ENCODE results near the gene RCAN1.

The RCAN1 gene

DNA sequence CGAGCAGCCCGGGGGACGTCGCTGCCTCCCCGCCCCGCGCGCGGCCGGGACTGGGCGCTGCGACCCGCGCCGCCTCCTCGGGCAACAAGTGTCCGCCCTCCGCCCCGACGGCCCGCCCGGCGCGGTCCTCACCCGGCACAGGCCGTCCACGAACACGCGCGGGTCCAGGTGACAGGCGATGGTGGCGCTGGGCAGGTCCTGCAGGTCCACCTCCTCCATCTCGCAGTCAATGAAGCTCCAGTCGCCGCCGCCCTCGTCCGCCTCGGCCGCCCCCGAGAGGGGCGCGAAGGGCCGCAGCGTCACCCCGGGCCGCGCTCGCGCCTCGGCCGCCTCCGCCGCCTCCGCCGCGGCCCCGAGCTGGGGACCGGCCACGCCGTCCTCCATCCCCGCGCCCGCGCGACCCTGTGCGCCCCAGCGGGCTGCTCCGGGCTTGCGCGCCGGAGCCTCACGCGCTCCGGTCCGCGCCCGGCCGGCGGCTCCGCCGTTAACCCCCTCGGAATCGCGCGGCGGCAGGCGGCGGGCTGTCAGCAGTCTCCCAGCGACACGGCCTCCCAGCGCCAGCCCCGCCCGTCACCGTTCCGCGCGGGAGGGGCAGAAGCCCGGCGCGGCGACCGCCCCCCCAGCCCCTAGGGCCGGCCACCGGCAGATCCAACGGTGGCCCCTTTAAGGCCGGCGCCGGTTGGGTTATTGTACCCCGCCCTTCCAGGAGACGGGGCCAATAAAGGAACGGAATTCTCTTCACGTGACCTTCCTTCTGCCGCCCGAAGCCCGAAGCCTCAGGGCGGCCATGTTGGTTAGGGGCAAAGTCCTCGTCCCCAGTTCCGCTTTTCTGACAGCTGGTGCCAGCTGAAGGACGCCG lies at the start of gene RCAN1:
Gene RCAN1 (minus strand): TSS at position 486 of the 859 bp plus-strand sequence. CDS start 102 bp downstream, at position 384.
- peak; percentile 94 for DNase-seq

DNA sequence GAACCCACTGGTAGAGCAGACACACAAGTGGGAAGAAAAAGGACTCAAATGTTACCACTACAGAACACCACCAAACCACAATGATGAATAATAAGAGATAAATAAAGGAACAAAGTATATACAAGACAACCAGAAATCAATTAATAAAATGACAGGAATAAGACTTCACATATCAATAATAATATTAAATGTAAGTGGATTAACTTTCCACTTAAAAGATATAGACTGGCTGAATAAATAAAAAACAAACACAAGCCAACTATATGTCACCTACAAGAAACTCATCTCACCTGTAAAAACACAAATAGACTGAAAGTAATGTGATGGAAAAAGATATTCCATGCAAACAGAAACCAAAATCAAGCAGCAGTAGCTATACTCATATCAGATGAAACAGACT lies 46.9 kb upstream of the RCAN1 start:
- no peak for DNase-seq

DNA sequence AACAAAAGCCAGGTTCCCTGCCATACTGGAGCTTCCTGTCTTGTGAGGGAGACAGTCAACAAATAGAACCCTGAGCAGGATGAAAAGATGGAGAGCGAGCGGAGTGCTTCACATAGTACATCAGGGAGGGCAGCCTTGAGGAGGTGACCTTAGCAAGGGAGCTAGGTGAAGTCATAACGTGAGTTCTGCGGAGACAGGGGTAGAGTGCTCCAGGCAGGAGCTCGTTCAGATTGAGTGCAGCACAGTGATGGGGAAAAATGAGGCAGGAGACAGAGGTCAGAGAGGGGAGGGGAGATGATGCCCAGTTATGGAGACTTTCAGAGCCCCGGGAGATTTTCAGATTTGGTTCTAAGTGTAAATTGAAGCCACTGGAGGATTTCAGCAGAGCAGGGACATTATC lies 38.6 kb upstream of the RCAN1 start:
- no peak for DNase-seq

DNA sequence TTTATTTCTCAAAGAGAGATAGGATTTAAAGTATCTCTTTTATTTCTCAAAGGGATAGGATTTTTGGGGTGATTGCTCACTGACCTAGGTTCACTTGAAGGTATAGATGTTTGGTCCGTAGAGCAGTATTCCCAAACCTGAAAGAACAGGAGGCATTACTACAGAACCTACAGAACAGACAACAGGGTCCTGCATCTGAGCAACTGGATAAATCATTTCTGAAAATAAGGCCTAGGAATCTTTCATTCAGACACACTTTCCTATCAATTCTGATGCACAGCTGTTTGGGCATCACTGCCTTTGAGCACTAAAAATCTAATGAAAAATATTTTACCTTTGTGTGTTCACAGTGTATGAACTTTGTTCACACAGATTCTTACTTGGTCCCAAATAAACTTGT lies 36.7 kb upstream of the RCAN1 start:
- no peak for DNase-seq

DNA sequence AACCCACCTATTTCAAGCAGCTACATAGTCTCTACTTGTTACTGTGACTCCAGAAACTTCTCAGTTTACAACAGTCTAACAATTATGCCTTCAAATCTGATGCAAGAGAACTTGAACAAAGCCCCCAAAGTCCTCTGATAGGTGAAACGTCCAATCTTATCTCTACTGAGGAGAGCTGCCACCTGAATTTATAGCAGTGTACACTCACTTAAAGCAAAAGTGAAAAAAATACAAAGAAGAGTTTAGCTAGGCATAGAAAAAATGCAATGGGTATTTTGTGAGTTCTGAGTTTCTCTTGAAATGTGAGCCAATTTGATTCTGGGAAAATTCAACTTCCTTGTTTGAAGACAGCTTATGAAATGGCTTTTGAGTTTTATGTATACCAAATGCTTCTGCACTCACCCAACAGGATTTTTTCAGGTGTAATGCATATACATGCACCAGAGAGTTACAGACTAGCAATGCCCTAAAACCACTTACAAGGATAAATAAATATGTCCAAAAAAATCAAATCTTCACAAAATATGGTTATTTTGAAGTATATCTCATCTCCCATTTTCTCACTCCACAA lies 36.0 kb upstream of the RCAN1 start:
- no peak for DNase-seq

DNA sequence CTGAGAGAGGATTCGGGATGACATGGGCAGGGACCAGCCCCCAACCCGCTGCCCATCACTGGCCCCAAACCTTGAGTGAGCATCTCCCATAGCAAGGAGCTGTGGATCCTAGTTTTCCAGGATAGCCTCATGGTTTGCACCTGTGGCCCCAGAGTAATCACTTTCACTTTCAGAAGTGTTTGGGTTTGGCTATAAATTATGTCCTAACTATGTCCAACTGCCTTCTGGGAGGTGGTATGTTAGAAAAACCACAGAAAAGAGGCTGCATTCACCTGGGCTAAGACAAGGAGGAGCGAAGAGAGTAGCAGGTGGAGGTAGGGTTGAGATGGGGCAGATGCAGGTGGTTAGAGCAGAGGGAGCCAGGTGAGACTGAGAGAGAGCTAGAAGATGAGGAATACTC lies 34.5 kb upstream of the RCAN1 start:
- peak; percentile 52 for DNase-seq

DNA sequence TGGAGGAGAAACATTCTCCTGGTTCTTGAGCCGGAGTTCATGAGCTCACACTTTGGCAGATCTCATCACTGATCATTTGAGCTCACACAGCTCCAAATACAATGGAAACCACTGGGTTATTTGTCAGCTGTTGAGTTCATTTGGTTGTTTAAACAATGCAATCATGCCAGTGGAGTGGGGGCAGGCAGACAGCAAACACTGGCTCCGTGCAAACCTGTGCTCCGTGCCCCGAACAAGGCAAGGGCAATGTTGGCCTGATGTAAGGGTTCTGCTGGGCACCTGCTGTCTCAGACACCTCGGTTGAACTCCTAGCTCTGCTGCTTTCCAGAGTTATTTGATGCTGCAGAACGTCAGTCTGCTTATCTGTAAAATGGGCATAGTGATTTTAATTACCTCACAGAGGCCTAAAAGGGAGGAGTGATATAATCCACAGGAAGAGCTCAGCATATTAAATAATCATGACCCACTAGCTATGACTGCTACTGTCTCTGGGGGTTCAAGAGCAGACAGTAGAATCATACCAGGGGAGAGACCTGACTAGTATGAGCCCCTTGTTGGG lies 33.9 kb upstream of the RCAN1 start:
- DNase-seq = peak; percentile 58

DNA sequence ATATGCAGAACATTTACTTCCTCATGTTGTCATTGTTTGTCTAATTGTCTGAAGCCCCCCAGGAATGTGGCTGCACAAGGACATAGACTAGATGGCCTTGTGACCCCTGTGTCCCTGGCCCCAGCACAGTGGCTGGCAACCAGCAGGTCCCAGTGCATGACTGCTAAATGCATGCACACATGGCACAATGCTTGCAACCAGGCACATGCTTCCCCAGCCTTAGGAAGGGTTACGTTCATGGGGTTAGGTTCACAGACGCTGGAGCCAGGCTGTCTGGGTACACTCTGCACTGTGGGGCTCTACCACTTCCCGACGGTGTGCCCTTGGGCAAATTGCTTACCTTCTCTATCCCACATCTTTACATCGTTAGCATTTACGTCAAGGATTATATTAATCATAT lies 32.6 kb upstream of the RCAN1 start:
- no peak for DNase-seq

DNA sequence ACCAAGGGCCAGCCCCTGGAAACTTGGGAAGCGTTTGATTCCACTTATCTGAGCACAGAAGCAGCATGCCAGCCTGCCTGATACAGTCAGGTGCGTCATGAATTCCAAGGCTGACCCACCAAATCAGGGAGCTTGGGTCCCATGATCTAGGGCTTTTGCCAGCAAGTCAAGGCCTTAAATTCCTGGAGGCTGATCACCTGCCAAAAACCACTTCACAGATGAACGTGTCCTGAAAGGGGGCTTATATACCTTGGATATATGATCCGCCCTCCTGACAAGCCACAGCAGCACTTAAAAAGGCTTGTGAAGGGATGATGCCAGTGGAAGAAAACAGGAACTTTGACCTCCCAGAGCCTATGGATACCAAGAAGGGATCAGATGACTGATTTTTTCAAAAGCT lies 29.9 kb upstream of the RCAN1 start:
- DNase-seq = no peak

DNA sequence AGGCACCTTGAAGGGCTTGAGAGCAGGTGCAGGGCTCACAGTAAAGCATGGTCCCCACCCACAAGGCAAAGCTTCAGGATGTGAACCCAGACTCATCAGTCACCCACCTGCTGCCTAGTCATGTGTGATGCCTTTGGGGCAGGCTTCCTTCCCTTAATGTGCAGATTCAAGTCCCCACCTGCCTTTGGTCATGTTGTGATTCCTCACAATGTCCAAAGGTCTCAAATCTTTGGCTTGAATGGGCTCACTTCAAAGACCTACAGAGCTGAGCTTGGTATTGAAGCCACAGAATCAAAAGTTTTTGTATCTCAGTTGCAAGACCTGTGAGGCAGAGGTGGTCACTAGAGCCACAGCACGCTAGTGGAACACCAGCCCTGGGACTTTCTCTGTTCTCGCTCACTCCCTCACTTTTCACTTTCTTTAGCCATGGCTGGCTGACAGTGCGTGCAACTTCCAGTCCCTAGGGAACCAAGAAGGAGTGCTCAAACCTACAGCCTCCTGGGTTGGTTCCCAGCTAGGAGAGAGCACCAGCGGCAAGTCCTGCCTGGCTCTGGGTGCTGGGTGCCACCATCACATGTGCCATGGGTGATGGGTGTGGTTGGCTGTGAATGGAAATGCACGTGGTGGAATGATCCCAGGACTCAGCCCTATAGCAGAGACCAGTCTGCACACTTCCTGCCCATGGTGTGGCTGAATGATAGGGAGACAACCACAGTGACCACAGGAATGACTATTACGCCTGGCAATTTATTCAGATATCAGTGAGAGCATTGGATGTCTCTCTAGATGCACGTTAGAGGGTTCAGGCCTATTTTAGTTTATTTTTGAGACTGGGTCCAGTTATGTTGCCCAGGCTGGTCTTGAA lies 27.5 kb upstream of the RCAN1 start:
- no peak for DNase-seq

DNA sequence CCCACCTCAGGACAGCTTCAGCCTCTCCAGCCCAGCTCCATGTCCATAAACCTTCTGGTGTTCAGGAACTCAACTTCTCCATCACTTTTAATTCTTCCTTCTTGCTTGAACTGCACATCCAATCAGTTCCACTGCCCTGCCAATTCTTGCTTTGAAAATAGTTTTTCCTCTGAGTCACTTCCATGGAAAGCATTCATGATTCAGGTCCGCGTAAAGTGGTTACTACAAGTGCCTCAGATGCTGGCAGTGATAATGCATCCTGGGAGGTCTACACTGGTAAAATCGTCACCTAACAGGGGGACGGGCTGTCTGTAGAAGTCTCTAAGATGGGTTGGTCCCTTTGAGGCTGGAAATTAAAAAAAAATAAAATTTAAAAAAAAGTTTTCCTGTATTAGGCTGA lies 25.9 kb upstream of the RCAN1 start:
- DNase-seq = no peak

DNA sequence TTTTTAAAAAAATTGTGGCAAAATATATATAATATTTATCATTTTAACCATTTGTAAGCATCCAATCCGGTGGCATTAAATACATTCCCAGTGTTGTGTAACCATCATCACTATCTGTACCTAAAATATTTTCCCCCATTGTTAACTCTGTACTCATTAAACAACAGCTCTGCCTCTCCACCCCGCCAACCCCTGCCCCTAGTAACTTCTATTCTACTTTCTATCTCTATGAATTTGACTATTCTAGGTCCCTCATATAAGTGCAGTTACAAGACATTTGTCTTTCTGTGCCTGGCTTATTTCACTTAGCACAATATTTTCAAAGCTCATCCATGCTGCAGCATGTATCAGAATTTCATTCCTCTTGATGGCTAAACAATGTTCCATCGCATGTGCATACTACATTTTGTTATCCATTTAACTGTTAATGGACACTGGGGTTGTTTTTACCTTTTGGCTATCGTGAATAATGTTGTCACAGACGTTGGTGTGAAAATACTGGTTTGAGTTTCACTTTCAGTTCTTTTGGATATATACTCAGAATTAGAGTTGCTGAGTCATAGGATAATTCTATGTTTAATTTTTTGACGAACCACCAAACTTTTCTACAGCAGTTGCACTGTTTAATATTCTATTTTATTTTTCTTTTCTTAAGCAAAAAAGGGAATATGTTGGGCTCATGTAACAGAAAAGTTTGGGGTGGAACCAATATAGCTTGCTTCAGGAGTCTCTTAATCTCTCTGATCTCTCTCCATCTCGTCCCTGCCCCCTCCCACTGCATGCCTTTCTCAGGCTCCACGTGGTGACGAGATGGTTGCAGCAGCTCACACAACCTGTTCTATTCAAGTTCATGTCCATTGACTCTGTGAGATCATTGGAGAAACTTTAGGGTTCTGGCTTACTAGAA lies 25.2 kb upstream of the RCAN1 start:
- DNase-seq = no peak

DNA sequence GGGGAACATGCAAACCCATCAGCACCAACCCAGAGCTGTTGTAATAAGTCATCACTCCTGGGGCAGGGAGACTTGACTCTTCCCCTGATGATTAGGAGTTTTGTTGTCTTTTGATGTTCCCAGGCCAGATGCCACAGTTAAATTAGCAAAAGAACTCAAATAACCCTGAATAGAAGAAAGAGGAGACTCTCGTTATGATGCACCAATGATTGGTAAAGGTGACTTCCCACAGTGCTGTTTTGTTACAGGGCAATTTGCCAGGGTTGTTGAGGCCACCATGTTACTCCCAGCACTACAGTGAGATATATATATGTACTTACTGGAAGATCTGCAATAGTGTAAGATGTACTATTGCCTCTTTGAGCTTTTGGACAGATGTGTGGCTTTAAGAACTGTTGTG lies 24.3 kb upstream of the RCAN1 start:
- DNase-seq = no peak

DNA sequence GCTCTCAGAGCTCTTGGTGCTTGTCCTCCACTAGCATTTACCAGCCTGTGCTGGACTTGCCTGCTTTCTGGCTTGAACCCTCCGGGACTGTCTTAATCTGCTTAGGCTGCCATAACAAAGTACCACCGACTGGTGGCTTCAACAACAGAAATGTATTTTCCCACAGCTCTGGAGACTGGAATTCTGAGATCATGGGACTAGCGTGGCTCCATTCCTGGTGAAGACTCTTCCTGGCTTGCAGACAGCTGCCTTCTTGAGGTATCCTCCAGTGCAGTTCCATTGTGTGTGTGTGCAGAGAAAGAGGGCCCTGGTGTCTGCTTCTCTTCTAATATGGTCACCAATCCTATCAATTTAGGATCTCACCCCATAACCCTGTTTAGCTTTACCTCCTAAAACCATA lies 22.0 kb upstream of the RCAN1 start:
- no peak for DNase-seq

DNA sequence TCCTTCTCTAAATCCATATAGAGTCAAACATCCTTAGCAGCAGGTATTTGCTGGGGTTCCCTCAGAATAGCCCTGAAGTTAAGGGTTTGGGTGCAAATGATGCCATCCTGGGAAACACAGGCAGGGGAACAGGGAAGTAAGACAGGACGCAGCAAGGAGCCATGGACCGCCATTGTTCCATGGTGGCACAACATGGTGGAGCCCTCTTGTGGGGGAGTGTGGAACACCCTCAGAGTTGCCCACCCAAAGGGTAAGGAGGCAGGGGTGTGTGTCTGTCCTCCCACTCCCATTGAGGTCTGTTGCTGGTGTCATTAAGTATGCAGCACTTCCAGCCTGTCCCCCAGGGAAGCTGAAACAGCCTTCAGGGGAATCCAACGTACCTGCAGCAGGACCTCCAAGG lies 20.4 kb upstream of the RCAN1 start:
- DNase-seq = no peak

DNA sequence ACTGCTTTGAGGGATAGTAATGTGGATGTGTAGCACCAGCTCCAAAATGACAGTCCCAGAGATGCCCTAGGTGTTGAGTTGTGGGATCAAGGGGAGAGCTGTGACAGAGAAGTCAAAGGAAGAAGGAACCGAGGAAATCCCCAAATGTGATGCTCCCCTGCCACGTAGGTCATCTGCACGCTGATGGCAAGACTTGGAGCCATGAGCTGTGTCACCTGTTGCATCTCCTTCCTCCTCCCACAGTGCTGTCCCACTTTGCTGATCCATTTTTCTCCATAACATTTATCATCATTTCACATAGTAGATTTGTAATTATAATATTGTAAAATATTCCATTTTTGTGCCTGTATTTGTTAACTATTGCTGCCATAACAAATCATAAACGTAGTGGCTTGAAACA lies 17.6 kb upstream of the RCAN1 start:
- no peak for DNase-seq

DNA sequence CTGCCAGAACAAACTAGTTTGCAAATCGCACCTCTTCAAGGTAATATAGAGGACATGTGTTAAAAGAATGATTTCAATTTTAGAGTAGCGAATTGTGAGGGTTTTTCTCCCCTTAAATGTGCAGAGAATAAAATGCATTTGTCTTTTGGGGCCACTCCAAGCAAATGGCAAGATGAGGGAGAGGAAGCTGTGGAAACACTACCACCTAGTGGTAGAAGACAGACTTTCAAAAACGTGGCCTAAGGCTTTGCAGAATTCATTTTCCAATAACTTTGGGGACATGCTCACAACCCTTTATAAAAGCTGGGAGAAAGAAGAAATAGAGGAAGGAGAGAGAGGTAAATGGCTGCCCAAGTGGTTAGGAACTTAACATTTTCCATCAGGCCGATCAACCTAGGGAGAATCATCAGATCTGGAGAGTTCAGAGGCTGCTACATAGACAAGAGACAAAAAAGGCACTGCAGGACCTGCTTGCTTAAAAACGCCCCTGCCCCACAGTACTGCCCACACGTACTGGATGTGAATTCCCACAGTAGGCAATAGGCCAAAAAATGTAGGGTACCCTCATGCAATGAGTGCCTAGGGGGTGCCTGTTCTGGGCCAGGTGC lies 15.7 kb upstream of the RCAN1 start:
- DNase-seq = no peak

DNA sequence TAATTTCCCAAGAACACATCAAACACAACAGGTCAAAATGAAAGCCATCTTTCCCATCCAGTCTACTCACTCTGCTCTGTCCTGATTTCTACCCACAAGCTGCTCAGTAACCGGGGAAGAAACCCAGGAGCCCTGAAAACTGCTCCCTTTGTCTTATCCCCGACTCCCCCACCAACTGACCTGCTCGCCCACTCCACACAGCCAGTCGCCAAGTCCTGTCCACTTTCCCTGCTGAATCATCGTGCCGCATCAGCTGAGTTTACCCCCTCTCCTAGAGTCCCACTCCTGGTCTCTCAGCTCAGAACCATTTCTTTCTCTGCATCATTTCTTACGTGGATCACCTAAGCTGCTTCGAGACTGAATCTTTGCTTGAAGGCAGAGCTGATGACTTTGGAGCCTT lies 11.2 kb upstream of the RCAN1 start:
- DNase-seq = no peak

DNA sequence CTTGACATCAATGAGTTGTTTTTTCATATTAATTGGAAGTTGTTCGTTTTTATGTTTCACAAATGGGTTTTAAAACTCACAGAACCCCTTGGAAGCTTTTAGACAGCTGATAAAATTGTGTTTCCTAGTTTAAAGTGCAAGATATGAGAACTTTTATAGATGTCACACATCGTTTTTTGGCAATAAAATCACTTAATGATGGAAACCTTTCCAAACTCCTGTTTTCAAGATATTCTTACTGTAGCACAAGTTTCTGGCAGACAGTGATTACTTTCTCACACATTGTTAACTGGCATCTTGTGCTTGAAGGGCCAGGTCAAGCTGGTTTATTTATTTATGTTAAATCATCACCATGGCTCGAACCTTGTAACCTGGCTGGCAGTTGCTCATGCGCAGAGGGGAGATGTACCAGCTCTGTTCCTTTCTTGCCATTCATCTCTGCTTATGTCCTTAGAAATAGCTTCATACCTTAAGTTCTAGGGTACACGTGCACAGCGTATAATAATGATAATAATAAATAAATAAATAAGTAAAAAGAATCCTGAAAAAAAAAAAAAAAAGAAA lies 10.2 kb upstream of the RCAN1 start:
- DNase-seq = no peak

DNA sequence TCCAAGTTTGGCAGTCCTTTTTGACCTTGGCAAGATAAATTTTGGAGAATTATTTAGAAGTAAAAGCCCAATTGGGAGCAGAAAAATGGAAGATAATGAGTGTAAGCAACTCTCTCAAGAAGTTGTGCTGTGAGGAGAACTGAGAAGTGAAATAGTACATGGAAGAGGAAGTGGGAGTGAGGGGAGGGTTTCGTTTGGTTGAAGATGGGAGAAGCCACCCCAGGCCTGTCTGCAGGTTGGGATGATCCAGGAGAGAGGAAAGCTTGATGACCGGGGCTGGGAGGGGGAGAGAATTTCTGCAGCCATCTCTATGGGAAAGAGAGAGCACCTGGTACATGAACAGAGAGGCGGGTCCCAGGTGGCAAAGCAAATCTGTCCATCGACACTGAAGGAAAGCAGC lies 8.6 kb upstream of the RCAN1 start:
- no peak for DNase-seq
